Cerebellar nuclear complex (tissue), 1 donor: Measurements from ENCODE around the gene LMOD2.

Source experiments
- DNase-seq, 2 experiments: peaks; one replicate each; lab custom pipeline; 2025; lab: John Stamatoyannopoulos, UW

Gene LMOD2

GRCh38 chr7:123640583-123640982, 15.1 kb upstream of the LMOD2 start:
- no peak for DNase-seq

GRCh38 chr7:123641901-123642300, 13.8 kb upstream of the LMOD2 start:
- no peak for DNase-seq

- DNase-seq: no peak
These were observed 11.9 kb upstream of the LMOD2 start for GRCh38 chr7:123643495-123644441.

- DNase-seq: no peak
These were observed 10.2 kb upstream of the LMOD2 start for GRCh38 chr7:123645516-123645915.

- no peak for DNase-seq
These were observed 8.4 kb upstream of the LMOD2 start for GRCh38 chr7:123647106-123647730.

GRCh38 chr7:123649964-123650363, 5.7 kb upstream of the LMOD2 start:
- no peak for DNase-seq

GRCh38 chr7:123650595-123650994, 5.1 kb upstream of the LMOD2 start:
- no peak for DNase-seq

GRCh38 chr7:123652406-123652805, 3.3 kb upstream of the LMOD2 start:
- DNase-seq: no peak

GRCh38 chr7:123653162-123653561, 2.5 kb upstream of the LMOD2 start:
- no peak for DNase-seq

GRCh38 chr7:123656544-123657303, 1.1 kb downstream of the LMOD2 start:
- no peak for DNase-seq

- DNase-seq: no peak
These were observed 1.6 kb downstream of the LMOD2 start for GRCh38 chr7:123657304-123657685.

GRCh38 chr7:123658023-123658422, 2.4 kb downstream of the LMOD2 start:
- no peak for DNase-seq

GRCh38 chr7:123660514-123661354, 5.1 kb downstream of the LMOD2 start:
- no peak for DNase-seq

GRCh38 chr7:123661765-123662164, 6.1 kb downstream of the LMOD2 start:
- no peak for DNase-seq

GRCh38 chr7:123662293-123662692, 6.6 kb downstream of the LMOD2 start:
- DNase-seq: no peak

- DNase-seq: no peak
These were observed 7.1 kb downstream of the LMOD2 start for GRCh38 chr7:123662755-123663154.

- no peak for DNase-seq
These were observed 7.5 kb downstream of the LMOD2 start for GRCh38 chr7:123663200-123663599.

- DNase-seq: no peak
These were observed 9.5 kb downstream of the LMOD2 start for GRCh38 chr7:123665157-123665556.

GRCh38 chr7:123665896-123666295, 10.2 kb downstream of the LMOD2 start:
- no peak for DNase-seq

GRCh38 chr7:123666492-123666891, 10.8 kb downstream of the LMOD2 start:
- no peak for DNase-seq

GRCh38 chr7:123669485-123669884, 13.8 kb downstream of the LMOD2 start:
- DNase-seq: no peak
